Left forelimb (tissue), 1 donor: ENCODE measurements around the gene B3GALT6.

Experiments
- DNase-seq: peaks from one replicate; pipeline ENCODE4 v3.0.0-alpha.2; 2018; ENCODE audit warnings: low spot score

Gene B3GALT6

DNA sequence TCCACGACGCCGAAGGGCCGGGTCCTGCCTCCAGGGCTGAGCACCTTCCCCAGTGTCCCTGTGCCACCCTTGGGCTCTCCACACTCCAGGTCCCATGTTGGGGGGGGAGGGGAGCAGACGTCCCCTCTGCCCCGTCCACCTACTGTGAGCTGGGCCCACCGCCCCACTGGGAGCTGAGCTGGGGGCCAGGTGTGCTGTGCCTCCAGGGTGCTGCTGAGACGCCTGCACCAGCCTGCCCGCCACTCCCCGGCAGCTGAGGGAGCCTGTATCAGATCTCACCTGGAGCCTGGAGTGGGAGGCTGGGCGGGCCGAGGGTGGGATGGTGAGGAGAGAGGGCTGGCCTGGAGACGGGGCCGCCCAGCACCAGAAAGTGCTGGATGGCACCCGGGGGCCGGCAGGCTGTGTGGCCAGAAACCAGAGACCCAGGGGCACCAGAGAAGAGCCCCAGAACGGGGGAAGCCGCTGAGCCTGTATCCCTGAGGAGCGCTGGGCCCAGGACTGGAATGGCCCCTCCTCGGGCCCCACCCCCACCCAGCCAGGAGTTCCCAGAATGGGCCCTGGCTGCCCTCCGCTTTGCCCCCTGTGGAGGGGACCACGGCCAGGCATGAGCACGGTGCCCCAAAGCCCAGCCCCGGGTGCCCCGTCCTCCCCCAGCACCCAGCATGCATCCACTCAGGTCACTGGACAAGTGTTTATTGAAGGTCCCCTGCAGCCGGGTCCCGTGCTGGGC lies 29.0 kb upstream of the B3GALT6 start:
- DNase-seq = no peak

DNA sequence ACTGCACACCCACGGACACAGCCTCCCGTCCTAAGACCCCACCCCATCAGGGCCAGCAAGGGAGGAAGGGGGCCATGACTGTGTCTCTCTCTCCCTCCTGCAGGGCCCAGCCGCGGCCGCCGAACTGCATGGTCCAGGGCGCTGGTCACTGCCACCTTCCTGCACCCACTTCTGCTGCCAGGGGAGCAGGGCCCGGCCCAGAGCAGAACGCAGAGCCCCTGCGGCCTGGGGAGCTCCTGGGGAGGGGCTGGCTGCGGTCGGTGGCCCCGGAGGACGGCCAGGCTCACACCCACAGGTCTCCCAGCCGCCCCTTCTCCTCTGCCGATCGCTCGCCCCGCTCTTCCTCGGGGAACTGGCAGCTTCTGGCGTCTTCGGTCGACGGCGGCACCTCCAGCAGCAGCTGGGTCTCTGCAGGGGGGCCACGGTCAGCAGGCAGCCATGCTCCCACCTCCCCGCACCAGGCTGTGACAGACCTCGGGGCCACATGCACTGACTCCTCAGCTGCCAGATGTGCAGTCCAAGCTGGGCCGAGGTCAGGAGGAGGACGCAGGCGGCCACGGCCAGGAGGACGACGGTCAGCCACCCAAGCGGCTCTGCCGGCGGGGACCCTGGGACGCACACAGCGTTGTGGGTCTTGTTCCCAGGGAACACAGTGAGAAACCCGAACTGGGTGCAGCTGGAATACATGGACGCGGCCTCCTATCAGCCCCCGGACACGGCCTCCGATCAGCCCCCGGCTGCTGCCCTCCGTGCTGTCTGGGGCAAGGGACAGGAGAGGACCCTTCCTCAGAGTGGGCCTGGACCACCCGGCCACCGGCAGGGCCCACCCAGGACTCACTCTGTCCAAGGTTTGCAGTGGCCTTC lies 28.2 kb upstream of the B3GALT6 start:
- no peak for DNase-seq

DNA sequence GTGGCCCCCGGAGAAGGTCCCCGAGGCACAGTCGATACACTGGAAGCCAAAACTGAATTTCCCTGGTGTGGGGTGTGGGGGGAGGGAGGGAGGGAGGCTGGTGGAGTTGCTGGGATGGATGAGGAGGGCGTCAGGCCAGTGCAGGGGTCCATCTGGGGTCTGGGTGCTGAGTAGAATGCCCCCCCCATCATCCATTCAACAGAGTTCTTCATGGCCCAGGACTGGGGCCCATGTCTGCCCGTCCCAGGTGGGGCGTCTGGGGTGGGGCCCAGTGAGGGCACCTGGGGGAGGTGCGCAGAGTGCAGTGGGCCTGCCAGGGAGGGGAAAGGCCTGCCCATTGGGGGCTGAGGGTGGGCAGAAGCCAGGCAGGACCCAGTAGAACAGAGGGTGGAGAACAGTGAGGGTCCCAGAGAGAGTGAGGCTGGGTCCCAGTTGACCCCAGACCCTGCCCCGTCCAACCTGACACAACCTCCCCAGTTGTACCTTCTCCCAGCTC lies 27.6 kb upstream of the B3GALT6 start:
- no peak for DNase-seq

DNA sequence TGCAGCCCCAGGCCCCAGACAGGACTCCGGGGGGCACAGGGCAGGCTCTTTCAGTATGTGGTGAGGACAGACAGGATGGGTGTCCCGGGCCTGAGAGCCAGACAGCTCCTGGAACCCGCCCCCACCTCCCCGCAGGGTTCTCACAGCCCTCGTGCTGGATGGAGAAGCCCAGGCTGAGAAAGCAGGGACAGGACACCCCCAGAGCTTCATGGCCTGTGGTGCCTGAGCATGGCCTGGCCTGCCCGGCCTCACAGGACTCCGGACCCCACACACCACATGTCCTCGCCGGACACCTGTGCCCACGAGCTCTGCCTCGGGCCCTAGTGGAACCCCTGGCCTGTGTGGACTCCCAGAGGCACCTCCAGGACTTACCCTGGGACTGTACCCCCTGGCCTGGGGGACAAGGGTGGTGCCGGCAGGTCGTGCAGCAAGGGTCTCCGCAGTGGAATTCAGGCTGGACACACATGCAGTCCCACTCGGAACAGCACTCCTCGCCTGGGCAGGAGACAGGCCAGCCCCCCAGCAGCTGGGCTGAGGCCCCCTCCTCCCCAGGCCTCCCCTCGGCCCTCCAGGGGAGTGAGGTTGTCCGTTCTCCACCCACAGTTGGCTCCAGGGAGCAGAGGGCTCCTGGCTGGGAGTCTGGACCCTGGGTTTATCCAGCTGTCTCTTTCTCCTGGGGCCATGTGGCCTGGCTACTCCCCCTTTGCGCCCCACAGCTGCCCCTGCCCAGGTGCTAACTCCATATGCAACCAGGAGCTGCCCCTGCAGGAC lies 26.9 kb upstream of the B3GALT6 start:
- DNase-seq = no peak

DNA sequence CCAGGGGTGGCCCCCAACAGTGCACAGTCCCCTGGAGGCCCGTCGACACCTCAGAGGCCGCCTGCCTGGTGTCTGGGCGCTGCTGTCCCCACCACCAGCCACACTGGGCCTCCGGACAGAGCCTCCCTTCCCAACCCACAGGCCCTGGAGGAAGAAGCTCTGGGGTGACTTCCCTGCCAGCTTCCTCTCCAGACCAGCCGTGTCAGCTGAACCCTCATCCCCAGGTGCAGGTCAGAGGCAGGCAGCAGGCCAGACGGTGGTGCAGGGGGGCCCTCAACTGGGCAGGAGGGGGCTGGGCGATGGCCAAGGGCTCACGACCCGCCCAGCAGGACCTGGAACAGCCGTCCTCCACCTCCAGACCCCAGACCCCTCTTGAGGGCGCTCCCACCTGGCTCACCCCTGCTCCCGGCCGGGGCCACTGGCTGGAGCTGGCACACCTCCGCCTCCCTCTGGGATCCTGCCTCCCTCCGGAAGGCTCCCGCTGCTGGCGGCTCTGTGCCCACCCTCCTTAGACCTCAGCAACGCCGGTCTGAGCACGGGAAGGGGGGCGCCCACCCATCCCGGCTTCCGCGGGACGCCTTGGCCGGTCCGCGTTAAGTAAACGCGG lies 26.2 kb upstream of the B3GALT6 start:
- no peak for DNase-seq

DNA sequence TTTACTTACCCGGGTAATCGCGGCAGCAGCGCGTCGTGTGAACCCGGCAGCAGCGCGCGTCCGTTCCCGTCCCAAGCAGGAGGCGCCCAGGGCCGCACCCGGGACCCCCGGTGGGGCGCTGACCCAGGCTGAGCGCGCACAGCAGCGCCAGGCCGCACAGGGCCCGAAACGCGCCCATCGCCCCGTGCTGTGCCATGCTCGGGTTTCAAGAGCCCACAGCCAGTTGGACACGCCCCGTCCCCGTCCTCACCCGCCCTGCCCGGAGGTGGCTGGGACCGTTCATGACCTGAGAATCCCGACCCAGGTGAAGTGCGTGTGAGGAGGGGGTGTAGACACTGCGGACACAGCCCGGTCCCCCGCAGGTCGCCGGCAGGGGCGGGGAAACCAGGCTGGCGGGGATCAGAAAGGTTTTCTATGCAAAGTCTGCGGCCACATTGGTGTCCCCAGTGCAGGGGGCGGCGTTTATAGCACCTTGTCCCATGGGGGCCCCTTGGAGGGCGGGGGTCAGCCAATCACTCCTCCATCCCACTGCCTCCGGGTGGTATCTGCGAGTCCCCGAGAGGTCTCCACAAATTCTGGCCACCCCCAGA lies 25.6 kb upstream of the B3GALT6 start, which contains the start of gene TNFRSF18:
Gene TNFRSF18 (minus strand): TSS at position 217 of the 590 bp plus-strand sequence. CDS start 21 bp downstream, at position 196.
- DNase-seq = no peak

DNA sequence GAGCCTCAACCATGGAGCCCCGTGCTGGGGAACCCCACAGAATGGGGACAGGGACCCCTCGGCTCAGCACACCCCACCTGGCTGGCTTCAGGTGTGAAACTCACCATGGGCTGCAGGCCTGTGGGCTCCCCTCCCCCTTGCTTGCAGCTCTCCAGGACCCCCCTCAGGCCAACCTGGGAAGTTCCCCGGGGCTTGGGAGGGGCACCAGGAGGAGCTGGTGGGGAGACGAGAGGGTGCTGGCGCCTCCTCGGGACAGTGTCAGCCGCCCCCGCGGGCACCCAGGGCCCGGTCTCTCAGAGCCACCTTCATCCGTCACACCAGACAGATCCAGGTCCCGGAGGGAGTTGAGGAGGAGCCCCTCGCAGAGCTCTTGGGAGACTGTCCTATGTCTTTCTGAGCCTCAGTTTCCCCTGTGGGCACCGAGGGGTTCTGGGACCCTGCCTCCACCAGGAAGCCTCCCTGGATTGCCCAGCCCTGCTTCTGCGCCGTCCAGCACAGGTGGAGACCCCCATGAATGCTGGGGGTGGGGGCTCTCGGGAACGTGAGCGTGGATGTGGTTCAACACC lies 25.0 kb upstream of the B3GALT6 start:
- DNase-seq = no peak

DNA sequence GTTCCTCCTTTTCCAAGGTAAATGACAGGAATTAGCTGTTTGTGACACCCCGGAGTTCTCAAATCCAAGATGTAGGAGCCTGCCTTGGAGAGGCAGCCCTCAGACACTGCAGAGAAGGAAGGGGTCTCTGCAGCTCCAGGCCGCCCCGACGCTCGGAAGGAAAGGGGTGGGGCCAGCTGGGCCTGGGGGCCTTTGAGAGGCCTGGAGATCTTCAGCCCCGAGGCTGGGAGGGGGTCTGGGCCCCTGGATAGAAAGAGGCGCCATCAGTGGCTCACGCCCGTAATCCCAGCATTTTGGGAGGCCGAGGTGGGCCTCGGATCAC lies 24.5 kb upstream of the B3GALT6 start:
- DNase-seq = no peak

DNA sequence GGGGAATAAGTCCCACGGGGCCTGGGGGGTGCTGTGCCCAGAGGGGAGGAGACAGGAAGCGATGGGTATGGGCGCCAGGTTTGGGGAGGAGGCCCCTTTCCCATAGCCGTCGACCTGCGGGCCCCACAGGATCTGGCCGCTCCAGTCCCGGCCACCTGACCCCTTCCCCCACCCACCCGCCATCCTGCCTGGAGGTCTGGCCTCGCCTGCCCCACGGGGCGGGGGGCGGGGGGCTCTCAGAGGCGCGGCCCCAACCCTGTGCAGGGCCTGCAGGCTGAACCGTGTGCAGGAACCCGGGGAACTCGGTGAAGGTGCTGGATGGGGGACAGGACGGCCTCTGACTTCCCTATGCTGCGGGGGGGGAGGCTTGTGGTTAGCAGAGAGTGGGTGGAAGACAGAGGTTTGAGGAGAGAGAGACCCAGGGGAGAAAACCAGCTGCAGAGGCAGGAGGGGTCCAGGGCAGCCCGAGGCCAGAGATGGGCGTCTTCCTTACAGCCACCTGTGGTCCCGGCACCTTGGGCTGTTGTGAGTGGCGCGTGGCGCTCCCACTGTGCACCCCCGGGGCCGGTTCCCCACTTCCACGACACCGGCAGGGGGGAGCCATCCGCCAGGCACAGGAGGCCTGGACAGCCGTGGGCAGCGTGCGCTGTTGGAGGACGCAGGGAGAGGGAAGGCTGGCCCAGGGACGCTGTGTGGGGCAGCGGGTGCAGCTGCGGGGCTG lies 23.2 kb upstream of the B3GALT6 start:
- DNase-seq = peak; percentile 66

DNA sequence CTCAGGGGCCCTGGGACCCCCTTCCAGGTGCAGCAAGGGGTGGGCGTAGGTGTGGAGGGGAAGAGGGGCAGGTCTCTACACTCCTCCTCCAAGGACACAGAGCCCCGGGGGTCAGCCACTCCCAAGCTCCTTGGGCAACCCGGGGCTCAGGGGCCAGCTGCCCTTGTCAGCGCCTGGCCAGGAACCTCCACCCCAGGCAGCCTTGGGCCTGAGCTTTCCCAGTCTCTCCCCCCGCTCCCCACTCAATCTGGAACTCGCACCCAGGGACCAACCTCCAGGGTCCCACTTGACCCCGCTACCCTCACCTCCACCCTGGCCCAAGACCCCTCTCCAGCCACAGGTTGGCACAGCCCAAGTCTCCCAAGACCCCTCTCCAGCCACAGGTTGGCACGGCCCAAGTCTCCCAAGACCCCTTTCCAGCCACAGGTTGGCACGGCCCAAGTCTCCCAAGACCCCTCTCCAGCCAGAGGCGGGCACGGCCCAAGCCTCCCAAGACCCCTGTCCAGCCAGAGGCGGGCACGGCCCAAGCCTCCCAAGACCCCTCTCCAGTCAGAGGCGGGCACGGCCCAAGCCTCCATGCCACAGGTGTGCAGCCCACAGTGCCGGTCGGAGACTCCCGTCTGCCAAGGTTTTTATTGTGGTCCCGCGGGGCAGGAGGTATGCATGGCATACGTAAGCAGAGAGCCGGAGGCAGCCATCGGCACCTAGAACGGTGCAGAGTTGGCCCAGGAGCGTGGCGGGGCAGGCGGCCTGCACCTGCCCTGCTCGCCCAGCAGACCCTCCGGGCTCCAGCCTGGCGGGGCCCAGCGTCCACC lies 21.1 kb upstream of the B3GALT6 start:
- DNase-seq = peak; percentile 60

DNA sequence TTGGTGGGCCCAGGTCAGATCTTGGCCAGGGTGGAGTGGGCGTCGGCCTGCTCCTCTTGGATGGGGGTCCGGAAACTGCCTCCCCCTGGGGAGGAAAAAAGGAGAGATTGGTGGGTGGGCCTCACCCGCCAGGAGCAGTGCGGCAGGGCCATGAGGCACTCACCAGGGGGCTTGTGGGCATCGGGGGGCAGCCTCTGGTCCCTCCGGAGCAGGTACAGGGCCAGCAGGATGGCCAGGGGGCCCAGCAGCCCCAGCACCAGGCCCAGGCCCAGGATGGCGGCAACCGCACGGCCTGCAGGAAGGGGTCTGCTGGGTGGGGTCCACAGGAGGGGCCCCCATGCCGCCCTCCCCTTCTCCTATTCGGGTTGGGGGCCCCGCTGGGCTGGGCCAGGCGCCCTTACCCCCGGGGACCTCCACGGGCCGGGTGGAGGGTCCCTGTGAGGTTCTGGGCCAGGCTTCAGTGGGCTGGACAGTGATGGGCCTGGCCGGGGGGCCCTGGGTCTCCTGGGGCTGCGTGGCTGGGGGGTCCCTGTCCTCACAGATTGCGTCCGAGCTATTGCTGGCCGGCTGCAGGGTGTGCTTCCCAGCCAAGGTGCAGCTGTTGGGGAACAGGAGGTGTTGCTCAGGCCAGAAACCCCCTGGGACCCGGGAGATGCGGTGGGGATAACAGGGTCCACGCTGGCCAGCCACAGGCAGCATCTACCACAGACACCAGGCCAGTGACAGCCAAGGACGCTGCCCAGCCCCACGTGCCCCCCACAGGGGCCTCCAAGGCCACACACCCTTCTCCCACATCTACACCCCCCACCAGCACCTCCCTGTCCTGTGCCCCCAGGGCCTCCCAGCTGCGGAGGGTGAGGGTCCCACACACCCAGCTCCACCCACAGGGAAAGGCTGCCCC lies 20.2 kb upstream of the B3GALT6 start:
- DNase-seq = no peak

DNA sequence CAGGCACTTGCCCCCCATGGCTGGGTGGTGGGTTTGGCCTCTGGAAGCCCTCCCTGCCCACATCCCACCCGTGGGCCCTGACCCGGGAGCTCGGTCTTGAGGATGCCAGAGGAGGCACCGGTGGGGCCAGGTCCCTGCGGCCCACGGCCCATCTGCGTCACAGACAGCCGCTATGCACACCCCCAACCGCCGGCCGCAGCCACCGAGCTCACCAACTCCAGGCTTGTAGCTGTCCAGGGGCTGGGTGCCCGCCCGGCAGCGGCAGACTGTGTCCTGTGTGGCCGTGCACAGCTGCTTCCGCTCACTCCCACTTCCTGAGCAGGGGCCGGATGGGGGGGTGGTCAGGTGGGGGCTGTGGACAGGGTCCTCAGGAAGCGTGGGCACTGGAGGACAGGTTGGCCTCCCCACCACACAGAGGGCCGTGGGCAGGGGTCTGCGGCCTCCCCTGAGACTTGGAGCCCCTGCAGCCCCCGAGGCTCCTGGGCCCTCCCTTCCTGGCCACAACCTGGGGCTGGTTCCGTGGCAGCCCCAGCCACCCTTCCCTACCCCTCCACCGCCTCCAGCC lies 19.2 kb upstream of the B3GALT6 start:
- no peak for DNase-seq

DNA sequence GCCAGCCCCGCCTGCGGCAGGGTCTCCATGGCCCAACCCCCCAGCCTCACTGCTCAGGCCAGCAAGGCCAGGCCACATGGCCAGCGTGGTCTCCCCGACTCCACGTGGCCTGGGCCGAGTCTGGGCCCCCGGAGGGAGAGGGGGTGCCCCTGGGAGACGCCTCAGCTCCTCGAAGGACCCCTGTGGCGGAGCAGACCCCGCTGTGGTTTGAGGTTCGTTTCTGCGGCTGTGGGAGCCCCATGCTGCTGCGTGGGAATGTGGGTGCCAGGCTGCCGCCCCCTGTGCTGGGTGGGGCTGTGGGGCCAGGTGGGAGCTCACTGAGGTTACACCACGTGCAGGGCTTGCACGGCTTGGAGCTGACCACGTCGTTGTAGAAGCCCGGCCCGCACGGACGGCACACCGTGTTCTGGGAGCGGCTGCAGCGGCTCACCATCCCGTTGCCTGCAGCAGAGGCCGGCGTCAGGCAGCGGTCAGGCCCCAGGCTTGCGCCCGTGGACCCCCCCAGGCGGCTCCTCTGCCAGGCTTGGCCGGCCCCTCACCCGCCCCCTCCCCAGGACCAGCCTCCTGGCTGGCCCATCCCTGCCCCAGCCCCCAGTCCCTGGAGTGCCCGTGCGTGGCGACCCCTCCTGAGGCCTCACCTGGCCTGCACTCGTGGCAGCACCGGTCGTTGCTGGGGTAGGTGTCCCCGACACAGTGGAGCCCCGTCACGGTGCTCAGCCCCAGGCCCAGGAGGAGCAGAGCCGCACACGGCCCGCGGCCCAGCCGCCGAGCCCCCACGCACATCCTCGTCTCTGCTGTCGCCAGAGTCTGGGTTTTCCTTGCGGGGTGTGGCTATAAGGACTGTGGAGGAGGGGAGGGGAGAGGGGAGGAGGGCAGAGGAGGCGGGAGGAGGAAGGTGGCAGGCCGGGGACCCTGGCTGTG lies 18.4 kb upstream of the B3GALT6 start, which contains the start of gene TNFRSF4:
Gene TNFRSF4 (minus strand): TSS at position 809 of the 921 bp plus-strand sequence. CDS start 26 bp downstream, at position 783.
- no peak for DNase-seq

DNA sequence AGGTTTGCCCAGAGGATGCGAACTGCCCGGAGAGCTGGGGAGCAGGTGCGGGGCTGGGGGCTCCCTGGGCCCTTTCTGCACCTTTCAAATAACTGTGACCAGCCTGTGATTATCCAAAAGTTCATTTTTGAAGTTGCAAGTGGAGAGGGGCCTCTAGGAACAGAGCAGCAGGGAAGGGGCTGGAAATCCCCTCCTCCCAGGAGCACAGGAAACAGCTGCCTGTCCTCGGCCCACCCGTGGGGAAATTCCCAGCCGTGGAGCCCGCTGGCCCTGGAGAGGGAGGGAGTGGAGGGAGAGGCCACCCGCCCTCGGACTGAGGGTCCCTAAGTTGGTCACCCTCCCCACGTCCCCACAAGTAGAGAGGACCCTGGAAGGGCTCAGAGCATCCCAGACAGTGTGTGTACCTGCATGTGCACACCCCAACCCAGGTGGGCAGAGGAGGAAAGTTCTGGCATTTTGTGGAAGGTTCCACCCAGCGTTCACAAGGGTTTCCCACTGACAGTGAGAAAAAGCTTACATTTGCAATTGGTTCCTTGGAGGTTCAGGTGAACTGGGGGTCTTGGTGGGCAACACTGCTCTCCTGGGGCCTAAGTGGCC lies 16.9 kb upstream of the B3GALT6 start:
- no peak for DNase-seq

DNA sequence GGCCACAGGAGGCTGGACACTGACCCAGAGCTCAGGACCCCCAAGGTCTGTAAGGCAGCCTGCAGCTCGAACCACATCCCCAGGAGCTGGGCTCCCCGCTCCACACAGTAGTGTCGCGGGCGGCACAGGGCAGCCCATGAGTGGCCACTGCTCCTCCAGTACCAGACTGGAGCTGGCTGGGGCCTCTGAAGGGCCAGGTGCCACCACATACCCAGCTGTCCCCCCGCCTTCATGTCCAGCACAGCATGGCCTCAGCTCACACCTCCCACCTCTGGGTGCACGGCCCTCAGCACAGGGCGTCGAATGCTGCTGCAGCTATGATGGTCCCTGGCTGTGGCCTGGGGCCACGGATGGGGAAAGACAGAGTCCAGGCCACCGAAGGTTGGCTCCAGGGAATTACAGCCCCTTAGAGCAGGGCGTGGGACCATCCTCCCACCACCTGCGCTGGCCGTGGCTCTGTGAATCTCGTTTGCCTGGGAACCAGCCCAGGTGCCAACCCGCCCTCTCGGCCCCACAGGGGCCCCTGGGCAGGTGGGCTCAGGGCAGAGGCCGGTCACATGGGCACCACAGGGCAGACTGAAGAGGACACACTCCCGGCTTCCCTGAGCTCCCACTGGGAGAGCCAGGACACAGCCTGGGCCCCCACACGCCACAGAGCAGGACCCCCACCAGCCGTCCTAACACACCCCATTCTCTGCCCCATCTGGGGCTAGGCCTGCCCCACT lies 16.0 kb upstream of the B3GALT6 start:
- no peak for DNase-seq
